ENCODE measurements around the gene CCSER1.
A peak's percentile ranks its signal among the peaks of the same experiment; 100 is the strongest.
"Not testable (repeated sequence)": the region's sequence is repeated elsewhere in the genome, so short reads cannot be mapped to it uniquely, and the experiment has no call there.

CCSER1 gene

GRCh38 chr4:90575371-90575770 lies 448.2 kb downstream of the CCSER1 start:
- no peak for DNase-seq

DNA sequence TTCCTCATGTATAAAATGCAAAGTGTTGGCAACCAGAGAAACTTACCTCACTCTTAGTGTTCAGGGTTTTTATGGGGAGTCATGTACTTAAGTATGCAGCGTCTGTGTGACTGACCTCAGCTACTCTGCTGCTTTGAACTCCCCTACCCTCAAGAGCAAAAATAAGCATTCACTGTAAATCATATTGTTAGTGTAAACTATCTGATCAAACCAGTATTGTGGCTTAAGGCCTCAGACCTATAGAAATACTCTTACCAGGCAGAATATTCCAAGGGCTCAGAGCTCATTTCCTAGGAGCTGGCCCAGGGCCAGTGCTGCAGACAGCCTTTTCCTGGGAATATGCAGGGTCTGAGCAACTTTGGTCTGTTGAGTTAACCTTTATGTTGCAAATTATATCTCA lies 453.1 kb downstream of the CCSER1 start:
- no peak for DNase-seq

GRCh38 chr4:90582087-90582486 lies 454.9 kb downstream of the CCSER1 start:
- DNase-seq = no peak

DNA sequence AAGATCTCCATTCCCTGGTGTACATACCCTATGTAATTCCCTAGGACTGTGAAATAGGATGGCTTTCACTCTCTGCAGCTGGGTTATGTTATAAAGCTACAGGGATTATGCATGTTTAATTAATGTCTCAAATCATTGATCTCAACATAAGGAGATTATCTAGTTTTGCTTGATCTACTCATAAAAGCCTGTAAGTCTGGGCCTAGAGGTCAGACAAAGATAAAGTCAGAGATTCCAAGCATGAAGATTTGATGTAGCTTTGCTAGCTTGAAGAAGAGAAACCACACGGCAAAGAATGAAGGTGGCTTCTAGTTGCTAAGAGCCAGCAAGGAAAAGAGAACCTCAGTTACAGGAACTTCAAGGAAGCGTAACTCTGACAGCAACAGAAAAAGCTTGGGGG lies 456.9 kb downstream of the CCSER1 start:
- DNase-seq = no peak

DNA sequence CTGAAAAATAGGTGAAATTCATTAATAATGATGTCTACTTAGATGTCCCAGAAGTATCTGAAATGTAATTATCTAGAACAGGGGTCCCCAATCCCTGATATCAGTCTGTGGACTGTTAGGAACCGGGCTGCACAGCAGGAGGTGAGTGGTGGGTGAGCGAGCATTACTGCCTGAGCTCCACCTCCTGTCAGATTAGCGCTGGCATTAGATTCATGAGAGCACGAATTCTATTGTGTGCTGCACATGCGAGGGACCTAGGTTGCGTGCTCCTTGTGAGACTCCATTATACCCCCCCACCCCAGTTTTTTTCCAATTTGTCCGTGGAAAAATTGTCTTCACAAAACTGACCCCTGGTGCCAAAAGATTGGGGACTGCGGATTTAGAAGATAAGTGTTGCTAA lies 458.8 kb downstream of the CCSER1 start:
- DNase-seq = no peak

GRCh38 chr4:90586799-90587198 lies 459.6 kb downstream of the CCSER1 start:
- no peak for DNase-seq

DNA sequence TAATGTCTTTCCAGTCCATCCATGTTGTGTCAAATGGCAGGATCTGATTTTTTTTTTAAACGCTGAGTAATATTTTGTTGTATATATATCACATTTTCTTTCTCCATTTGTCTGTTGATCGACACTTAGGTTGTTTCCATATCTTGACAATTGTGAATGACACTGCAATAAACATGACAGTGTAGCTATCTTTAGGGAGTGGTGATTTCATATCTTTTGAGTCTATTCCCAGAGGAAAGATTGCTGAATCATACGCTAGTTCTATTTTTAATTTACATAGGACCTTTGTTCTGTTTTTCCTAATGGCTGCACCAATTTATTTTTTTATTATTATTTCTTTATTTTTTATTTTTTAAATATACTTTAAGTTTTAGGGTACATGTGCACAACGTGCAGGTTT lies 470.7 kb downstream of the CCSER1 start:
- DNase-seq = no peak

DNA sequence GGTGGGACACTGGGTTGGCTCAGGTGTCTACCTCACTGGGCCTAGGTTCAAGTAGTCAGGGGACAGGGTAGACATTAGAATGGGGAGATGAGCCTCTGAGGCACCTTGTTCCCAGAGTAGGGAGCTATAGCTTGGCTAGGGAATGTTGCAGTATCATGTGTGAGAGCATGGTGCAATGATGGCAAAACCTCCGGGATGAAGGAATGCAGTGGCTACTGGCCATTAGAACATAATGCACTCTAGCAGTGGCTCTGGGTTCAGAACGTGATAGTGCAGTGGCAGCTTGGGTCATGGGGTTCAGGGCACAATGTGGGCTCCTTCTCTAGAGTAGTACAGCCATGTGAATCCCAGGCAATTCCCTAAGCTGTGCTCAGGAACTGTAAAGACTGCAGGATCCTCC lies 471.5 kb downstream of the CCSER1 start:
- DNase-seq = no peak

- DNase-seq = peak; percentile 75 to 80
Measured at GRCh38 chr4:90602726-90603125, 475.5 kb downstream of the CCSER1 start.

DNA sequence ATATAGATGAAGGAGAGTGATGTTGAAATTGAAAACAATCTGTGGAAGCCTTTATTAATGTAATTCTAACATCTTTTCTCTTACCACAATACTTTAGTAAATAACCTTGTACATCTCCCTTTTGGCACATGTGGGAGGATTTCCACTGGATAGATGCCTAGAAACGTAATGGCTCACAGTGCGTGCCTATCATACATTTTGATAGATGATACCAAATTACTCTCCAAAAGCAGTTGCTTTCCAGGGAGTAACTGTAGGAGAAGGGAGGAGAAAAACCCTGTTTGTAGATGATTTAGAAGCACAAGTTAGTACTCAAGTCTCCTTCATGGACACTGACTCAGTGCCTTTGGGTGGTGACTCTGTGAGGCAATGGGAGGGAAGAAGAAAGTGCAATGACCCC lies 476.3 kb downstream of the CCSER1 start:
- no peak for DNase-seq

- no peak for DNase-seq
Measured at GRCh38 chr4:90606781-90607180, 479.6 kb downstream of the CCSER1 start.

- no peak for DNase-seq
Measured at GRCh38 chr4:90614371-90614770, 487.2 kb downstream of the CCSER1 start.

DNA sequence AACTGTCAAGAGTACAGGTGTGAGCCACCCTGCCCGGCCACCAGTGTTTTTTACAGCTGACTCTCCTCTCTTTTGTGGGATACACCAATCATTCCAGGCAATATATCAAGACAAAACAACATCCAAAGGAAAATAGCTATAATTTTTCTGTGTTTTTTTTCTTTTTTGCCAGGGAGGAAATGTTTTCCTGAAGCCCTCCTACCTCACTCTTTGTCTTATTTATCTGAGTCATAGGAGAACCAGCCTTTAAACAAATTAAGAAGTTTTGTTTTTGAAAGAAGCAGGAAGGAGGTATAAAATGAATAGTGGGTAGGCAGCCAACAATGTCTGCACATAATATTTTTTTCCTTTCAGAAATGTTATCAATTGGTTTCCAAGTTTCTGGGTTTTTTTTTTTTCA lies 493.9 kb downstream of the CCSER1 start:
- no peak for DNase-seq

GRCh38 chr4:90624781-90625180 lies 497.6 kb downstream of the CCSER1 start:
- no peak for DNase-seq

GRCh38 chr4:90641861-90642599 lies 514.8 kb downstream of the CCSER1 start:
- DNase-seq = no peak

DNA sequence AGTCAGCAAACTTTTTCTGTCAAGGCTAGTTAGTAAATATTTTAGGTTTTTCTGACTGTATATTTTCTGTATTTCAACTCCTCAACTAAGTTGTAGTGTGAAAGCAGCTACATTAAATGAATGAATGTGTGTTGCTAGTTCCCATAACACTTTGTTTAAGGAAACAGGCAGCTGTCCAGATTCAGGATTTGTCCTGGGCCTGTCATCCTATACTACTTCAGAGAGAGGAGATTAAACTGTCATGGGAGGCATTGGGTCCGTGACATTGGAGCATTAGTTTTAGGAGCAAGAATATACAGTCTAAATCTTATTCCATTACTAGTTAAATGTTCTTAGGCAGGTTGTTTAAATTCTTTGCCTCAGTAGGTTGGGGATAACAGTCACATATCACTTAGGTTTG lies 516.0 kb downstream of the CCSER1 start:
- DNase-seq = no peak

- DNase-seq = no peak
Measured at GRCh38 chr4:90648311-90648710, 521.1 kb downstream of the CCSER1 start.

GRCh38 chr4:90648791-90649190 lies 521.6 kb downstream of the CCSER1 start:
- no peak for DNase-seq

DNA sequence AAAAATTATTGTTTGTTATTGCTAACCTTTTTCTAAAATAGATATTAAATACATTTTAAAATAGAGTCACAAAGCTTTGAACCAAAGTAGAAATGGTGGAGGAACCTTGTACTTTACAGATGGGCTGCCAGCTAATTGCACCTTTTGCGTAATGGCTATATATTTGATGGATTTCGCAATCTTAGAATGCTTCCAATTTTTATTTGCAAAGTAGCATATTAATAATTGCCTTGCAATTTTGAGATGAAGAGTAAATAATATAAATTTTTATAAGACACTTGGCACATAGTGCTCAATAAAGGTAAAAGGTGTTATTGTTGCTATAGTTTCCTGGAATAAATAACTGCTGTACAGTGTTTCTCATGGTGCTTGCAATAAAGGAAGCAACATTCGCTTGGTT lies 533.5 kb downstream of the CCSER1 start:
- DNase-seq = no peak

- no peak for DNase-seq
Measured at GRCh38 chr4:90670183-90670582, 543.0 kb downstream of the CCSER1 start.

- DNase-seq = no peak
Measured at GRCh38 chr4:90689739-90690138, 562.5 kb downstream of the CCSER1 start.

DNA sequence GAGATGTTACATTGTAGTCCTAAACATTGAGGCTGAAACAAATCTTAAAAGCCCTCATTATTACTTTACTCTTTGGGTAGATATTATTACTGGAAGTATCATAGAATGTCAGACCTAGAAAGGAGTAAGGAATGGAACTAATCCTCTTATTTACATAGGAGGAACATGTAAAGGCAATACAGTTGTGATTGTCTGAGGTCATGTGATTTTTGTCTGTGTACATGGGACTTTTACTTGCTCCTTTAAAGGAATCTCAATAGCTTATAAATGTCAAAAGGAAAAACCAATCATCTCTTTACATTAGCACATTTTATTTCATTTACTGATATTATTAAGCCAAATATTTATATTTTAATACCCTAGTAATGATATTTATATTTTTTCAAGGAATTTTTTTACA lies 568.2 kb downstream of the CCSER1 start:
- DNase-seq = no peak

DNA sequence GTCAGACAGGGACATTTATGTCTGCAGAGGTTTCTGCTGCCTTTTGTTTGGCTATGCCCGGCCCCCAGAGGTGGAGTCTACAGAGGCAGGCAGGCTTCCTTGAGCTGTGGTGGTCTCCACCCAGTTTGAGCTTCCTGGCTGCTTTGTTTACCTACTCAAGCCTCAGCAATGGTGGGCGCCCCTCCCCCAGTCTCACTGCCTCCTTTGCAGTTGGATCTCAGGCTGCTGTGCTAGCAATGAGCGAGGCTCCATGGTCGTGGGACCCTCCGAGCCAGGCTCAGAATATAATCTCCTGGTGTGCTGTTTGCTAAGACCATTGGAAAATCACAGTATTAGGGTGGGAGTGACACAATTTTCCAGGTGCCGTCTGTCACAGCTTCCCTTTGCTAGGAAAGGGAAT lies 578.3 kb downstream of the CCSER1 start:
- not testable (repeated sequence) for DNase-seq

GRCh38 chr4:90715242-90715641 lies 588.0 kb downstream of the CCSER1 start:
- no peak for DNase-seq

GRCh38 chr4:90718931-90719330 lies 591.7 kb downstream of the CCSER1 start:
- no peak for DNase-seq
